ENCODE measurements around the gene ITGA3. TPM values are rescaled to one million over a fixed set of nuclear protein-coding genes. Genes with fewer than 3 reads are reported as not detected.
A peak's percentile ranks its signal among the peaks of the same experiment; 100 is the strongest.

ITGA3 gene
- total RNA-seq, 6 experiments from 2014 or later, result 272 to 319 (median 288) TPM

GRCh38 chr17:50123649-50124349, 67.9 kb downstream of the ITGA3 start:
- no peaks in the 10 kb centered on the region for H3K36me3 Mint-ChIP-seq (ENCODE audit: low read depth)
- no peak for DNase-seq
- H3K9me3 Mint-ChIP-seq, result no peaks in the 10 kb centered on the region
- H3K27ac Mint-ChIP-seq, result no peak overlapping the region
- no peak overlapping the region for H3K4me3 Mint-ChIP-seq
- peaks cover 18% of the 10 kb centered on the region for H3K27me3 Mint-ChIP-seq (ENCODE audit: insufficient read depth)
- TF ChIP-seq CTCF (IDR thresholded peaks at IDR 0.05), result no peak
- H3K4me1 Mint-ChIP-seq (ENCODE audit: low read depth), result peaks cover 15% of the 10 kb centered on the region

GRCh38 chr17:50125420-50125997, 69.6 kb downstream of the ITGA3 start:
- Mint-ChIP-seq H3K9me3 (no peaks in the 10 kb centered on the region), H3K4me3 (no peak overlapping the region), H3K27me3 (ENCODE audit: insufficient read depth) (peaks cover 10% of the 10 kb centered on the region), H3K36me3 (ENCODE audit: low read depth) (no peaks in the 10 kb centered on the region), H3K4me1 (ENCODE audit: low read depth) (peaks cover 18% of the 10 kb centered on the region), H3K27ac (no peak overlapping the region)
- TF ChIP-seq CTCF (IDR thresholded peaks at IDR 0.05), result no peak
- DNase-seq, result no peak

GRCh38 chr17:50127697-50128361, 71.9 kb downstream of the ITGA3 start:
- DNase-seq, result no peak
- Mint-ChIP-seq H3K36me3 (ENCODE audit: low read depth) (no peaks in the 10 kb centered on the region), H3K4me3 (no peak overlapping the region), H3K27ac (no peak overlapping the region), H3K27me3 (ENCODE audit: insufficient read depth) (peaks cover 11% of the 10 kb centered on the region), H3K9me3 (no peaks in the 10 kb centered on the region), H3K4me1 (ENCODE audit: low read depth) (peaks cover 34% of the 10 kb centered on the region)
- TF ChIP-seq CTCF (IDR thresholded peaks at IDR 0.05), result no peak

GRCh38 chr17:50128441-50129352, 72.8 kb downstream of the ITGA3 start:
- Mint-ChIP-seq H3K9me3 (no peaks in the 10 kb centered on the region), H3K4me1 (ENCODE audit: low read depth) (peaks cover 42% of the 10 kb centered on the region), H3K4me3 (peak overlapping the region; percentile 90), H3K27me3 (ENCODE audit: insufficient read depth) (peaks cover 11% of the 10 kb centered on the region), H3K36me3 (ENCODE audit: low read depth) (no peaks in the 10 kb centered on the region), H3K27ac (peak overlapping the region; percentile 64; the same call in 1 of the 2 replicates)
- DNase-seq, result no peak
- TF ChIP-seq CTCF (IDR thresholded peaks at IDR 0.05), result no peak

GRCh38 chr17:50129353-50129727, 73.4 kb downstream of the ITGA3 start:
- Mint-ChIP-seq H3K4me1 (ENCODE audit: low read depth) (peaks cover 49% of the 10 kb centered on the region), H3K36me3 (ENCODE audit: low read depth) (no peaks in the 10 kb centered on the region), H3K27me3 (ENCODE audit: insufficient read depth) (peaks cover 11% of the 10 kb centered on the region), H3K4me3 (peak overlapping the region; percentile 90), H3K9me3 (no peaks in the 10 kb centered on the region), H3K27ac (no peak overlapping the region)
- DNase-seq, result no peak
- TF ChIP-seq CTCF (IDR thresholded peaks at IDR 0.05), result no peak

Data from HFFc6 (cell line).